Endodermal cell (in vitro differentiated cells): ENCODE results near the gene ZBTB7B. TPM values are rescaled to one million over a fixed set of nuclear protein-coding genes. Genes with fewer than 3 reads are reported as not detected.

Experiments
- DNase-seq: peaks from one replicate; pipeline ENCODE4 v3.0.0-alpha.2; 2017
- H3K27ac ChIP-seq: 2 replicates; pipeline ENCODE4 v1.5.1; 2013; ENCODE audit warnings: mild to moderate bottlenecking, low read depth, low read length, moderate library complexity
- H3K27me3 ChIP-seq: 2 replicates; pipeline ENCODE4 v1.6.1; 2013; ENCODE audit warnings: mild to moderate bottlenecking, low read length, moderate library complexity; ENCODE audit not compliant: insufficient read depth, control insufficient read depth, poor library complexity, severe bottlenecking
- H3K36me3 ChIP-seq: 2 replicates; pipeline ENCODE4 v1.7.0; 2013; ENCODE audit warnings: mild to moderate bottlenecking, low read length, moderate library complexity; ENCODE audit not compliant: control insufficient read depth, insufficient read depth
- H3K4me1 ChIP-seq: one replicate; pipeline ENCODE4 v1.7.0; 2013; ENCODE audit warnings: low read length; ENCODE audit not compliant: control insufficient read depth, insufficient read depth
- H3K4me3 ChIP-seq: 2 replicates; pipeline ENCODE4 v1.5.1; 2013; ENCODE audit warnings: mild to moderate bottlenecking, low read length, moderate library complexity
- H3K9ac ChIP-seq: 2 replicates; pipeline ENCODE4 v1.6.1; 2013; ENCODE audit warnings: mild to moderate bottlenecking, low read length, moderate library complexity; ENCODE audit not compliant: poor library complexity, severe bottlenecking; ENCODE audit errors: extremely low read depth
- H3K9me3 ChIP-seq: 2 replicates; pipeline ENCODE4 v1.6.1; 2013; ENCODE audit warnings: mild to moderate bottlenecking, low read length, moderate library complexity; ENCODE audit not compliant: control insufficient read depth
- H3K27ac Mint-ChIP-seq: 2 replicates; pipeline ENCODE4 v1.8.0; 2020; ENCODE audit warnings: mixed read lengths
- H3K27me3 Mint-ChIP-seq: 2 replicates; pipeline ENCODE4 v1.8.0; 2021; ENCODE audit warnings: mild to moderate bottlenecking, mixed read lengths; ENCODE audit not compliant: insufficient read depth
- H3K36me3 Mint-ChIP-seq: 2 replicates; pipeline ENCODE4 v1.8.0; 2020; ENCODE audit warnings: low read depth, mixed read lengths
- H3K4me1 Mint-ChIP-seq: 2 replicates; pipeline ENCODE4 v1.8.0; 2020; ENCODE audit warnings: mixed read lengths
- H3K4me3 Mint-ChIP-seq: 2 replicates; pipeline ENCODE4 v1.8.0; 2020; ENCODE audit warnings: mild to moderate bottlenecking, moderate library complexity, mixed read lengths
- H3K9me3 Mint-ChIP-seq: 2 replicates; pipeline ENCODE4 v1.8.0; 2020; ENCODE audit warnings: mild to moderate bottlenecking, mixed read lengths
- CTCF ChIP-seq: fragments of 200-600 bp; sonication (generic); conservative IDR thresholded peaks from 2 replicates; pipeline ENCODE4 v1.5.0; 2021; ENCODE audit warnings: antibody characterized with exemption, mild to moderate bottlenecking
- WGBS, 2 experiments: methylation state at CpG; one replicate each; pipeline versions ENCODE4 v1.1.5 to v1.1.7; 2013; ENCODE audit warnings: missing lambda C conversion rate in 2 of 2, mixed read lengths in 1 of 2; ENCODE audit not compliant: insufficient coverage in 1 of 2, insufficient read length in 1 of 2; 5-methylcytosine and 5-hydroxymethylcytosine counted together
- total RNA-seq, 2 donors: library from RNA; stranded (reverse); fragmentation: NEBNext Ultra II Directional in 1 of 2; extraction: Animal tissue kit (Norgen Biotek cat#: 25700) in 1 of 2; gene quantifications; 2 replicates in 1 of 2; 3 replicates in 1 of 2; pipeline ENCODE4 v1.2.1, GENCODE V29; 2021

The ZBTB7B gene
- total RNA-seq, 2 donors from 2014 or later = 21.2 to 23.3 TPM

- peak overlapping the region; percentile 95 for H3K9ac ChIP-seq
- H3K36me3 Mint-ChIP-seq = peaks cover 14% of the 10 kb centered on the region
- TF ChIP-seq CTCF = no peak
- H3K4me1 ChIP-seq = peaks cover 19% of the 10 kb centered on the region
- no peaks in the 10 kb centered on the region for H3K9me3 Mint-ChIP-seq
- peak overlapping the region; percentile 75 for H3K4me3 Mint-ChIP-seq
- 67 to 74% methylated on average over 3 to 9 of the region's 9 CpGs for WGBS, 2 experiments
- no peak for DNase-seq
- peaks cover 53% of the 10 kb centered on the region for H3K4me1 Mint-ChIP-seq
- peak overlapping the region; percentile 94 for H3K4me3 ChIP-seq
- peaks cover 18% of the 10 kb centered on the region for H3K36me3 ChIP-seq
- H3K27ac ChIP-seq = peak overlapping the region; percentile 97
- H3K9me3 ChIP-seq = no peaks in the 10 kb centered on the region
- peak overlapping the region; percentile 99 for H3K27ac Mint-ChIP-seq
- H3K27me3 ChIP-seq = no peaks in the 10 kb centered on the region
- H3K27me3 Mint-ChIP-seq = no peaks in the 10 kb centered on the region
Observed at GRCh38 chr1:154957091-154957657, 45.4 kb upstream of the ZBTB7B start.

GRCh38 chr1:154958036-154958435 lies 44.6 kb upstream of the ZBTB7B start:
- Histone ChIP-seq H3K9ac (no peak overlapping the region), H3K9me3 (no peaks in the 10 kb centered on the region), H3K27ac (no peak overlapping the region), H3K4me3 (no peak overlapping the region), H3K27me3 (no peaks in the 10 kb centered on the region), H3K4me1 (peaks cover 19% of the 10 kb centered on the region), H3K36me3 (peaks cover 25% of the 10 kb centered on the region)
- no peak for TF ChIP-seq CTCF
- Mint-ChIP-seq H3K27me3 (no peaks in the 10 kb centered on the region), H3K36me3 (peaks cover 17% of the 10 kb centered on the region), H3K4me1 (peaks cover 55% of the 10 kb centered on the region), H3K27ac (no peak overlapping the region), H3K9me3 (no peaks in the 10 kb centered on the region), H3K4me3 (no peak overlapping the region)
- DNase-seq = no peak
- WGBS, 2 experiments = 92 to 94% methylated on average over 2 of the region's 2 CpGs

- Histone ChIP-seq H3K27ac (no peak overlapping the region), H3K36me3 (peaks cover 33% of the 10 kb centered on the region), H3K9ac (no peak overlapping the region), H3K9me3 (no peaks in the 10 kb centered on the region), H3K4me1 (peaks cover 14% of the 10 kb centered on the region), H3K27me3 (no peaks in the 10 kb centered on the region), H3K4me3 (no peak overlapping the region)
- DNase-seq = no peak
- Mint-ChIP-seq H3K27me3 (no peaks in the 10 kb centered on the region), H3K27ac (no peak overlapping the region), H3K4me3 (no peak overlapping the region), H3K9me3 (no peaks in the 10 kb centered on the region), H3K36me3 (peaks cover 21% of the 10 kb centered on the region), H3K4me1 (peaks cover 50% of the 10 kb centered on the region)
- TF ChIP-seq CTCF = no peak
- WGBS, 2 experiments = 94 to 96% methylated on average over 8 to 16 of the region's 16 CpGs
Observed at GRCh38 chr1:154958681-154959425, 43.7 kb upstream of the ZBTB7B start.
